ENCODE results near the gene PRDX1. TPM values are rescaled to one million over a fixed set of nuclear protein-coding genes. Genes with fewer than 3 reads are reported as not detected.

PRDX1 gene
- total RNA-seq, 2 donors from 2014 or later, result 64.6 to 103 TPM

DNA sequence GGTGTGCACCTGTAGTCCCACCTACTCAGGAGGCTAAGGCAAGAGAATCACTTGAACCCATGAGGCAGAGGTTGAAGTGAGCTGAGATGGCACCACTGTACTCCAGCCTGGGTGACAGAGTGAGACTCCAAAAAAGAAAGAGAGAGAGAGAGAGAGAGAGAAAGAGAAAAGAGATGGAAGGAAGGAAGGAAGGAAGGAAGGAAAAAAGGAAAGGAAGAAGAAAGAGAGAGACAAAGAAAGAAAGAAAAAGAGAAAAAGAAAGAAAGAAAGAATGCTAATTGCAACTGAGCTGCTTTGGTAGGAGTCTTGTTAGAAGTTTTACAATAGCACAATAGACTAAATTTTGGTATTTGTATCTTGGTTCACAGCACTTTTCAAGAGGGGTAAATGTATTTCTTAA is 56.4 kb downstream of the PRDX1 start:
- DNase-seq (no peak), ATAC-seq (no peak)
- TF ChIP-seq POLR2A (IDR thresholded peaks at IDR 0.05), result no peak
- TF ChIP-seq, protein P1, sequence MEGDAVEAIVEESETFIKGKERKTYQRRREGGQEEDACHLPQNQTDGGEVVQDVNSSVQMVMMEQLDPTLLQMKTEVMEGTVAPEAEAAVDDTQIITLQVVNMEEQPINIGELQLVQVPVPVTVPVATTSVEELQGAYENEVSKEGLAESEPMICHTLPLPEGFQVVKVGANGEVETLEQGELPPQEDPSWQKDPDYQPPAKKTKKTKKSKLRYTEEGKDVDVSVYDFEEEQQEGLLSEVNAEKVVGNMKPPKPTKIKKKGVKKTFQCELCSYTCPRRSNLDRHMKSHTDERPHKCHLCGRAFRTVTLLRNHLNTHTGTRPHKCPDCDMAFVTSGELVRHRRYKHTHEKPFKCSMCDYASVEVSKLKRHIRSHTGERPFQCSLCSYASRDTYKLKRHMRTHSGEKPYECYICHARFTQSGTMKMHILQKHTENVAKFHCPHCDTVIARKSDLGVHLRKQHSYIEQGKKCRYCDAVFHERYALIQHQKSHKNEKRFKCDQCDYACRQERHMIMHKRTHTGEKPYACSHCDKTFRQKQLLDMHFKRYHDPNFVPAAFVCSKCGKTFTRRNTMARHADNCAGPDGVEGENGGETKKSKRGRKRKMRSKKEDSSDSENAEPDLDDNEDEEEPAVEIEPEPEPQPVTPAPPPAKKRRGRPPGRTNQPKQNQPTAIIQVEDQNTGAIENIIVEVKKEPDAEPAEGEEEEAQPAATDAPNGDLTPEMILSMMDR (IDR thresholded peaks at IDR 0.05), result no peak
- Histone ChIP-seq H3K27me3 (no peaks in the 10 kb centered on the region), H3K36me3 (replicated peaks in 1 of 2; ENCODE audit: insufficient read depth in 1 of 2, low read depth in 2 of 2) (no peaks in the 10 kb centered on the region), H3K4me1 (no peaks in the 10 kb centered on the region), H3K4me3 (no peak overlapping the region), H3K9me3 (no peaks in the 10 kb centered on the region), H3K27ac (no peak overlapping the region)
- intact Hi-C loops (cut with DNase I), result no loop called here

Other genes starting within 250 kb of the PRDX1 start
- under 1 TPM in 1 of 2 donors, not detected in 1; 0.26 TPM for gene HPDL, start 195.0 kb downstream of the PRDX1 start, total RNA-seq
- gene TOE1, start 181.7 kb downstream of the PRDX1 start, total RNA-seq, result 1 to 10 TPM; 2.0 to 2.3 TPM
- gene MUTYH, start 181.4 kb downstream of the PRDX1 start, total RNA-seq, result 10 to 100 TPM; 19.7 to 21.8 TPM
- 1 to 10 TPM in 1 of 2 donors, under 1 TPM in 1; 0.33 to 3.6 TPM for gene TESK2, start 30.7 kb downstream of the PRDX1 start, total RNA-seq
- under 1 TPM; 0.66 to 0.78 TPM for gene CCDC163, start 21.8 kb downstream of the PRDX1 start, total RNA-seq
- gene MMACHC, start 21.6 kb downstream of the PRDX1 start, total RNA-seq, result 10 to 100 TPM in 1 of 2 donors, 1 to 10 TPM in 1; 2.3 to 18.1 TPM
- gene AKR1A1, start 28.9 kb upstream of the PRDX1 start, total RNA-seq, result 10 to 100 TPM; 77.8 to 90.5 TPM
- gene NASP, start 62.2 kb upstream of the PRDX1 start, total RNA-seq, result 10 to 100 TPM; 31.0 to 39.2 TPM
- 1 to 10 TPM; 3.6 to 7.3 TPM for gene CCDC17, start 102.2 kb upstream of the PRDX1 start, total RNA-seq
- gene GPBP1L1, start 164.6 kb upstream of the PRDX1 start, total RNA-seq, result 10 to 100 TPM; 61.0 to 90.0 TPM
- gene TMEM69, start 166.3 kb upstream of the PRDX1 start, total RNA-seq, result 10 to 100 TPM; 11.9 to 12.5 TPM
- 1 to 10 TPM; 7.5 to 7.9 TPM for gene IPP, start 228.8 kb upstream of the PRDX1 start, total RNA-seq